C1 segment of cervical spinal cord (tissue), 14 donors: Measurements from ENCODE around the gene NLRP1.

Source experiments
- DNase-seq, 14 donors: peaks; one replicate each; lab custom pipeline; 2025; lab: John Stamatoyannopoulos, UW

The NLRP1 gene

DNA sequence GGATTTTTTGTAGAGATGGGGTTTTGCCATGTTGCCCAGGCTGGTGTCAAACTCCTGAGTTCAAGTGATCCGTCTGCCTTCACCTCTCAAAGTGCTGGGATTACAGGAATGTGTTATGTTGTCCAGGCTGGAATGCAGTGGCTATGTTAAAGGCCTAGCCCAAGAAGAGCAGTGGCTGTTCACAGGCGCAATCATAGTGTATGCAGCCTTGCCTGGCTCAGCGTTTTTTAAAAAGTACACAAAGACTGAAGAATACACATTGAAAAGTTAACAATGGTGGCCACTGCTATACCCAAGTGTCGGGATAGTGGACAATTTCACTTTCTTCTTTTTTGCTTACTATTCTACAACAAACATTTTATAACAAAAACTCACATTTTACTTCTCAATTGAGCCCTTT is 105.3 kb downstream of the NLRP1 start:
- no peak for DNase-seq

DNA sequence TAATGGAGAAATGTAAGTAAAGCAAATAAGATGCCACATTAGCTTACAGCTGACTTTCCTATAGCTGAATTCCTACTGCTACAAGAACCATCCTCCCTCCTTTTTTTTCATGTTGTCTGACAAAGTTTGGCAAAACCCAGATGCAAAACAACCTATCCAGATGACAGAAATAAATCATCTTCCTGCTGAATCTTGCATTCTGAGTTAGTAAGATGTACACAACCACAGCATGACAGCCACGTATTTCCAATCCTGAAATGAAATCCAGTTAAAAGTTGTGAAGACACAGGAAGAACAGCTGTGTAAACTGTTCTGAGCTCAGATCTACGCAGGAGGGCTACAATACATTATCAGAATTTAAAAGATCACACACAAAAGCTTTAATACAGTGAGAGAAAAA is 110.4 kb downstream of the NLRP1 start:
- DNase-seq: no peak

GRCh38 chr17:5472511-5472910 is 111.8 kb downstream of the NLRP1 start:
- DNase-seq: no peak

DNA sequence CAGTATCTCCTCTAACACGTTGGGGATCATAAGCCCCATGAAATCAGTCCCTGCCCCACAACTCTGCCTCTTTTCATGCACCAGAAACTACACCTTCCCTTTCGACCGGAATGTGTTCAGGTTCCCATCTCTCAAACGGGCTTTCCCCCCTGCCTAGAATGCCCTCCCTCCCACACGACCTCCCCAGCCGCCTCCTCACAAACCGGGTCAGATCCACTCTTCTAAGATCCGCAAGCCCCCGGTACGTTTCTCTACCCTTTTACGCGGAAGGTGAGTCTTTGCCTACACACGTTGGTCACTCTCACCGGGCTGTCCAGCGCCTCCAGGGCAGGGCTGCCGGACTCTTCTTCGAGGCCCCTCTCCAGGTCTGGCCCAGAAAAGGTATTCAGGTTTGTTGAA is 116.2 kb downstream of the NLRP1 start:
- DNase-seq: peak in 5 of 14 donors; percentile 22 to 55 (median 40)

DNA sequence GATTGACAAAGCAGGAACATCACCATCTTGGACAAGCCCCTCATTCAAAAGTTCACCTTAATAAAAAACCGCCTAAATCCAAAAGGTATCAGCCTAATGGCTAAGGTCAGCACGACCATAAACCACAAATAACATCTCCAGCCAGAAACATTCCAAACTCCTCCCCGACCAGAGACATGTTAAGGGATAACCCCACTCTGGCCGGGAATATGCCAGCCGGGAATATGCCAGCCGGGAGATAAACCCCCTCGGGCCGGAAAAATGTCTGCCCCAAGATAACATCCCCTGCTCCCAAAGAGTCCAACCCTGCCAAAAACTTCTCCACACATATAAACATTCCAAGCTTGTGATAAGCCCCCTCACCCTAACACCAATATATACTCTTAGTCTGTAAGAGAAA is 116.9 kb downstream of the NLRP1 start:
- DNase-seq: no peak

GRCh38 chr17:5466295-5466694 is 118.0 kb downstream of the NLRP1 start:
- no peak for DNase-seq

DNA sequence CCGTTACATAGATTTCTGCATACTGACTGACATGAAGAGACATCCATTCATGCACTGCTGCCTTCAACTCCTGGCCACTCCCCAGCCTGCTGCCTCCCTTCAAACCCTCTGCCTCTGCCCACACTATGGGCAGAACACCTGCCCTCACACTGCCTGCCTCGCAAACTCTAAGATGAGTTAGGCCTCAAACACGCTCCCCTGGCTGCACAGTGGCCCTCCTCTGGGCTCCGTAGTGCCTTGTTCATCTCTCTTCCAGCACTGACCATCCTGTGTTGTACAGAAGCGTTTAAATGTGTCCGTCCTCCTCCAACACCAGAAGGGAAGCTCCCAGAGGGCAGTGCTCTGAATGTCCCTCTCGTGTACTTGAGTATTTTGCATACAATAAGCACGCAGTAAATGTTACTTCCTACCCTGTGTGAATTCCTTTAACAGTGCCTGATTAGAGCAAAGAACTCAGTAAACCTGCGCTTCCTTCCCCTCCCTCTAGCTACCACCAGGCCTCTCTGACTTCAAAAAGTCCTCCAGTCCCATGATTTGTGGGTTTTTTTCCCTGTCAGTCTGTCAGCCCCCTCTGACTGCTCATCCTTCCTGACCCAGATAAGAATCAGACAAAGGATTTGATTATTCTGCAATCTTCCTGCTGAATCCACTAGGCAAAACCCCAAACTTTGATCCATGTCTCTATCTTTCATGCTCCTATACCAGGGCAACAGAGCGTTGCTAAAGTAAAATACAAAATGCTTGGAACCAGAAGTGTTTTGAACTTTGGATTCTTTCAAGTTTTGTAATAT is 119.4 kb downstream of the NLRP1 start:
- DNase-seq: no peak
